Endometrium (tissue), 2 donors: Measurements from ENCODE around the gene ATP11A.
"Not testable (repeated sequence)": the region's sequence is repeated elsewhere in the genome, so short reads cannot be mapped to it uniquely, and the experiment has no call there.

Experiments used
- FAIRE-seq: peaks from 2 replicates; lab custom pipeline; 2012; peaks lifted over from hg19 to GRCh38; lab: Jason Lieb, UNC
- donor health status: control.
- donor health status: control.

Gene ATP11A

DNA sequence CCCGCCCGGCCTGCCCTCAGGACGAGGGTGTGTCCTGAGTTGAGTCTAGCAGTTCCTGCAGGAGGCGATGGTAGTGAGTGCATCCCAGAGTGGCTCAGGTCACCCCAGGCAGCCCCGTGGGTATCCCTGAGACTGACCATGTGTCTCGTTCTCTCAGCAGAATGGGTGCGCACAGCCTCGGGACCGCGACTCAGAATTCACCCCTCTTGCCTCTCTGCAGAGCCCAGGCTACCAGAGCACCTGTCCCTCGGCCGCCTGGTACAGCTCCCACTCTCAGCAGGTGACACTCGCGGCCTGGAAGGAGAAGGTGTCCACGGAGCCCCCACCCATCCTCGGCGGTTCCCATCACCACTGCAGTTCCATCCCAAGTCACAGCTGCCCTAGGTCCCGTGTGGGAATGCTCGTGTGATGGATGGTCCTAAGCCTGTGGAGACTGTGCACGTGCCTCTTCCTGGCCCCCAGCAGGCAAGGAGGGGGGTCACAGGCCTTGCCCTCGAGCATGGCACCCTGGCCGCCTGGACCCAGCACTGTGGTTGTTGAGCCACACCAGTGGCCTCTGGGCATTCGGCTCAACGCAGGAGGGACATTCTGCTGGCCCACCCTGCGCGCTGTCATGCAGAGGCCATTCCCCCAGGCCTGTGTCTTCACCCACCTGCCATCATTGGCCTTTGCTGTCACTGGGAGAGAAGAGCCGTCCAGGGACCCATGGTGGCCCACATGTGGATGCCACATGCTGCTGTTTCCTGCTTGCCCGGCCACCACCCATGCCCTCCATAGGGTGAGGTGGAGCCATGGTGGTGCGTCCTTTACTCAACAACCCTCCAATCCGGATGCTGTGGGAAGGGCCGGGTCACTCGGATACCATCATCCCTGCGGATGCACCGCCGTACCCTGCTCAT is 192.1 kb downstream of the ATP11A start:
- no peak for FAIRE-seq

DNA sequence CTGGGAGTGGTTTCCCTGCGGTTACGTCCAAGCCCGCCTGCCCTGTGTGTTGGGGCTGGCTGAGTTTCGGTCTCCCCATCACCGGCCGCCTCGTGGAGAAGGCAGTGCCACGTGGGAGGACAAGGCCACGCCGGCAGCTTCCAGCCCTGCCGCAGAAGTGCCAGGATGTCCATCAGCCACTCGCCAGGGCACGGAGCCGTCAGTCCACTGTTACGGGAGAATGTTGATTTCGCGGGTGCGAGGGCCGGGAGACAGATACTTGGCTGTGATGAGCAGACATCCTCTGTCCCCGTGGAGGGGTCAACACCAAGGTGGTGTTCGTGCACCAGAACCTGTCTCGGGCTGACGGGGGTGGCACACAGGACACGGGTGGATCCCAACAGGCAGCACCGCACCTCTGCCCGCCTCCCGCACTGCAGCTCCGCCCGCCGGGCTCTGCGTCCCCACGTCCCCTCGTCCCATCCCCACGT is 192.8 kb downstream of the ATP11A start:
- no peak for FAIRE-seq

DNA sequence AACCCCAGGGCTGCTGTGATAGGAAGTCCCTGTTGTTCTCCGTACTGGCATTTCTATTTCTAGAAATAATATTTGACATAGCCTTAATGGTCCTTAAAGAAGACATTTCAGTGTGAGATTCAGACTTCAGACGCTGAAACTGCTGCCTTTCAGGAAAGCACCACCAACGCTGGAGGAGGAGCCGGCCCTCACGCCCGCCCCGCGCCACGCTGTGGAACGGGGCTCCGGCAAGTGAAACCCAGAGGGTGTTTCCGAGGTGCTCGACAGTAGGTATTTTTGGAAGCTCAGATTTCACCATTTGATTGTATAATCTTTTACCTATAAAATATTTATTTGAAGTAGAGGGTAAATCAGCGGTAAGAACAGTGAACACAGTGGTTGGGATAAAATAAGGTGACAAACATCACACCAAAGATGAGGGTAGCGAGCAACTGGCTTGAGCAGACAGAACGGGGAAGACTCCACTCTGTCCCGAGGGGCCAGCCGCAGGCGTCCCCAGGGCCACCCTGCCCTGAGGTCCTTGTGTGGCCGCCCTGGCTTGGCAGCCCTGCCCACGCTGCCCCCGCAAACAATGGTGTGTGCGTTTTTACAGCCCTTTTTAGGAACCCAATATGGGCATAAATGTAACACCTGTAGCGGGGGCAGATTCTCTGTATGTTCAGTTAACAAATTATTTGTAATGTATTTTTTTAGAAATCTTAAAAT is 193.6 kb downstream of the ATP11A start:
- no peak for FAIRE-seq

DNA sequence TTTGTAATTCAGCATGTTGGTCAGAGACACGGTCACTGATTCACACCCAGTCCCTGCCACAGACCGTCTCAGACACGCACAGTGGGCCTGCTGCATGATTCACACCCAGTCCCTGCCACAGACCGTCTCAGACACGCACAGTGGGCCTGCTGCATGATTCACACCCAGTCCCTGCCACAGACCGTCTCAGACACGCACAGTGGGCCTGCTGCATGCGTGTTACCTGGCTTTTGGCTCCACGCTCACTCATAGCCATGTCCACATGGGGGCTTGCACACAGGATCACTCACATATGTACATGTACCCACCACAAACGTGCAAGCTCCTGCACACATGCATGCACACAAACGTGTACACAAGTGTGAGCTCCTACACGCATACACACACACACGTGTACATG is 194.9 kb downstream of the ATP11A start:
- FAIRE-seq: not testable (repeated sequence)

DNA sequence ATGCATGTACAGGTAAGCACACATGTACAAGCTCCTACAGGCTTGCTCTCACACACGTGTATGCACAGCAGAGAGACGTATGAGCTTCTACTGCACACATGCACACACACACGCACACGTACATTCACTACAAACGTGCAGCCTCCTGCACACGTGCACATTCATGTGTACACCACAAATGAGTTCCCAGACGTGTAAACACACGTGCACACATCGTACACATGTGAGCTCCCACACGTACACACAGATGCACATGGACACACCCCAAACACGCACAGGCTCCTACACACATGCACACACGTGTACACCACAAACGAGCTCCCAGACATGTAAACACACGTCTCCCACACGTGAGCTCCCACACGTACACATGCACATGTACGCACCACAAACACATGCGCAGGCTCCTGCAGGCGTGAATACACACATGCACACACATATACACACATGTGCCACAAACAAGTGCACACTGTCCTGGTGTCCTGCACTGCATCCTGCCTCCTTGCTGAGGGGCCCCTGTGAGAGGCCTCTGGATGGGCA is 195.5 kb downstream of the ATP11A start:
- no peak for FAIRE-seq

DNA sequence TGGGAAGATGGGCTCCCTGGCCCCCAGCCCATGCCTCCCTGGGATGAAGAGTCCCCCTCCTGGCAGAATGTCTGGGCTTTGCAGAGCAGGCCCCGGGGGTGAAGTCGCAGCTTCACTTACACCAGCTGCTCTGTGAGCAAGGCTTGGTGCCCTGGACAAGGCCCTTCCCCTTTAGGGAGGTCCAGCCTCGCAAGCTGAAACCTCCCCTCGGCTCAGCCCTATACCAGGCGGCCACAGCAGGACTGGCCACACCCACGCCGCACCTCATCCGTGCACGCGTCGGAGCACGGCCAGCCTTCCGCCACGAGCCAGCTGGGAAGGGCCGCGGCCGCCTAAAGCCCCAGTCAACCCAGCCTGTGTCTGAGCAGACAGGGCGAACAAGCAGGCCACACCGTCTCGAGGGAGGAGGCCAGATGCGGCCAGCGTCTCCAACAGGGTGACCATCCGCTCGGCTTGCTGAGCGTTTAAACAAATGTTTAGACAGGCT is 196.0 kb downstream of the ATP11A start:
- FAIRE-seq: peak; percentile 87

DNA sequence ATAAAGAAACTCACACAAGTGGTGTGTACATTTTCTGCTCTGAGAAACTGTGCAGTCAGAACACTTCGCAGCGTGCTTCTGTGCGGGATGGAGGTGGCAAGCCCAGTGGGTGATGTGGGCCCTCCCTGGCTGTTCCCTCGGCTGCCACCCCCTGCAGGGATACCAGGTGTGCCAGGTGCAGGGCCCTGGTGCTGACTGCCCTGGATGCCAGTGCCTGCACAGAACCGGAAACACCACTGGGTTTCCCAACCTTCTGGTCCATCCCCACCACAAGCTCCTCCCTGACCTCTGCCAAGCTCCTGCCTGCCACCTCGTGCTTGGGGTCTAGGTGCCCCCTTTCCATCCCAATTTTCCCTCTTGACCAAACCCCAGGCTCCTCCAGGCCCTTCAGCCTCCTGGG is 197.3 kb downstream of the ATP11A start:
- no peak for FAIRE-seq

DNA sequence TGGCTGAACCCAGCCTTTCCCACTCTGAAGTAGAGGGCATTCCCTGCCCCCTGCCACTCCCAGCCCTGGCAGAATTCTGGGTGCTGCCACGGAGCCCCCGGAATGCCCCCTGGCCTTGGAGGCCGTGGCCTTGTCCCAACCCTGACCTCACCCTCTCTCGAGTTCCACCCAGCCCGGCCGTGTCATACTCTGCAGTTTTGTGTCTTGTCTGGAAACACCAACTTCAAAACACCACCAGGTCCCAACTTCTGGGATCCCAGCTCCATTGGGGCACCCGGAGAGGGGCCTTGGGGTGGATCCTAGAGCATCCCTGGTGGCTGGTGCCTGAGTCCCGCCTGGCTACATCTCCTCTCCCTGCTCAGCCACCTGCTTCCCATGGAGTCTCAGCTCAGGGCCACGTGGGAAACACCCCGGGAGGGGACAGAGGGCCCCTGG is 197.7 kb downstream of the ATP11A start:
- FAIRE-seq: no peak

DNA sequence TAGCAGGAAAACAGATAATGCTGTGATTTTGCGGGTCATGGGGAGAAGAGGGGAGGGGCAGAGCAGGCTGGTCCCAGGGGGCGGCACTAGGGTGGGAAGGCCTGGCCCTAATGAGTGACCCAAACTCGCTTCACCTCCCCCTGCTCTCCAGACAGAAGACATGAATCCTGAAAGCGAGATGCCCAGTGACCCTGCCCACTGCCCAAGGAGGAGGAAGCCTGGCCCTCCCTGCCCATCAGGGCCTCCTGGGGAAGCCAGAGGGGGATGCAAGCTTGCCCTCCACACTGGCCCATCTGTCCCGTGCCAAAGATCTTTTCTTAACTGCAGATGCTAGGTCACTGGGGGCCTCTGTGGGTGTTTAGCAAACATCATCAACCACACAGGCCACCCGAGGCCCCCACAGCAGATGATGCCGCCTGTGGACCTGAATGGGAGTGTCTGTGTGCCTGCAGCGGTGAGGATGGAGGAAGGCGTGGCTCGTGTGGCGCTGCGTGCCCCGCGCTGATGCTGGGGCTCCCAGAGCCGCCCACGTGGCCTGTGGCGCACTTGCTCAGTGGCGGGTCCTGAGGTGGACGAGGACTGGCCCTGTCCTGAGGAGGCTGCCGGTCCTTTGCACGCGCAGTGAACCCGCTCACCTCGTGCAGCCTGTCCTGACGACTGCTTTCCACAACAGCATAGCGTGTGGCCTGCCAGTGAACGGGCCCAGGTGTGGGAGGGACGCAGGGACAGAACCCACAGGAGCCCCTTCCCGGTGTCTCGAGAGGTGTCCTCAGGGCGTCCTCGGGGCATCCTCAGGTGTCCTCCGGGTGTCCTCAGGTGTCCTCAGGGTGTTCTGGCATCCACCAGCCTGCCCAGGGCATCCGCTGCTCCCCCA is 198.6 kb downstream of the ATP11A start:
- no peak for FAIRE-seq

DNA sequence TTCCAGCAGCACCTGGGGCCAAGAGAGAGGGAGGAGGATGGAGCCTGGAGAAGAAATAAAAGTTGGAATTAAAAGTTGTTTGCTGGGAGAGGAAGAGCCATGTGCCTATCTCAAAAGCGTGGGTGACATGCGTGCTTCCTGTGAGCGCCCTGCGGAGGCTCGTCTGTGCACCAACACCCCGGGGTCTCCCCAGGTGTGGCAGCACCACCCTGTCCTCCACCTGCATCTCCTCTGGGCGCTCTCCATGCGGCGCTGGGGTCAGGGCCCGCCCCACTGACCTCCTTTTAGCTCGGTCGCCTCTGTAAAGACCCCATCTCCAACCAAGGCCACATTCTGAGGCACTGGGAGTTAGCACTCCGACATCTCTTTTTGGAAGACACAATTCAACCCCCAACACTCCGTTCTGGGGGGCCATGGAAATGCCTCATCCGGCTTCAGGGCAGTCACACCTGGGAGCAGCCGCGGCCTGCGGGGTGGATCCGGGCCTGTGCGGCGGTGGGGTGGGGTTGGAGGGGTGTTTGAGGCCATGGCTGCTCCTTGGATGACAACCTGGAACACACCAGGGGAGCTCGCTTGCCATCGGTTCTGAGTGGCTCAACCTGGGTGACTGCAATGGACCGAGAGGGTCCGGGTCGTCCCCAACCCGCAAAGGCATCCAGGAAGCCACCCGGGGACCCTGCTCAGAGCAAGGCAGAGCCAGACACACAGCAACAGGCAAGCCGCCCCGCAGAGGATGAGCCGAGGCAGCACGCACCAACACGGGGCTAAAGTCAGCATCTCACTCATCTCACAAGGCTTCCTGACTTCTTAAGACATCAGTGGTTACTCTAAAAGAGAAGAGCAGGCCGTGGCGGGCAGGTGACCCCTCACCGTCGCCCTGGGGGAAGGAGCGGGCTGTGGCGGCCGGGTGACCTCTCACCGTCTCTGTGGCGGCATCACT is 199.8 kb downstream of the ATP11A start:
- FAIRE-seq: no peak

DNA sequence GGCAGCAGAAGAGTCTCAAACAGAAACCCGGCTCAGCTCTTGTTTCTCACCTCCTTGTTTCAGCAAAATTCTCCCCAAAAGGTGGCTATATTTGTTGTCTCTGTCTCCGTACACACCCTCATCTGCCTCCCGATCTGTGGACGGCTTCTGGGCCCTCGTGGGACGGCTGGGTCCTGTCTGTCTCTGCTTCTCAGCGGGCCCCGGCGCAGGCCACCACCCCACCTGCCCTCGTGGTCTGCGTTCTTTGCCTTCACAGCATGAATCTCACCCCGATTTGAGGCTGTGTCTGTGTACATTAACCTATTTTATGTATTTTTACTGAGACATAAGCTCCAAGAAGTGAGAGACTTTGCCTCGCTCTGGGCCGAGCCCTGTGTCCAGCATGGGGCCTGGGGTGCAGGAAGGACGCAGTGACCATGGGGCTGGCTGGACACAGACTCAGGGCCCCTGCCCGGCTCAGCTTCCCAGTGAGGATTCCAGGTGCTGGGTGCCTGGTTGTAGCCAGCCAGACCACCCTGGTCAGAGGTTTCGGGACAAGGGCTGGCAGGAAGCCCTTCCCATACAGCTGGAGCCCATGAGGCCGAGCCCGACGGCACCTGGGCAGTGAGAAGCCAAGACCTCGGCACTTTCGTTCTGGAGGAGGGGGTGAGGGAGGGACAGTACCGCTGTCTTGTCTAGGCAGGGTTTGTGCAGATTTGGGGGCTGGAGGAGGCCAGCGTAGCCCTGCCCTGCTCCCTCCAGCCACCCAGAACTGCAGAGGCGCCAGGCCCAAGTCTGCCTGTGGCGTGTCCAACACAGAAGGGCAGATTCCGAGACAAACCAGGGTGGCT is 200.7 kb downstream of the ATP11A start:
- no peak for FAIRE-seq

DNA sequence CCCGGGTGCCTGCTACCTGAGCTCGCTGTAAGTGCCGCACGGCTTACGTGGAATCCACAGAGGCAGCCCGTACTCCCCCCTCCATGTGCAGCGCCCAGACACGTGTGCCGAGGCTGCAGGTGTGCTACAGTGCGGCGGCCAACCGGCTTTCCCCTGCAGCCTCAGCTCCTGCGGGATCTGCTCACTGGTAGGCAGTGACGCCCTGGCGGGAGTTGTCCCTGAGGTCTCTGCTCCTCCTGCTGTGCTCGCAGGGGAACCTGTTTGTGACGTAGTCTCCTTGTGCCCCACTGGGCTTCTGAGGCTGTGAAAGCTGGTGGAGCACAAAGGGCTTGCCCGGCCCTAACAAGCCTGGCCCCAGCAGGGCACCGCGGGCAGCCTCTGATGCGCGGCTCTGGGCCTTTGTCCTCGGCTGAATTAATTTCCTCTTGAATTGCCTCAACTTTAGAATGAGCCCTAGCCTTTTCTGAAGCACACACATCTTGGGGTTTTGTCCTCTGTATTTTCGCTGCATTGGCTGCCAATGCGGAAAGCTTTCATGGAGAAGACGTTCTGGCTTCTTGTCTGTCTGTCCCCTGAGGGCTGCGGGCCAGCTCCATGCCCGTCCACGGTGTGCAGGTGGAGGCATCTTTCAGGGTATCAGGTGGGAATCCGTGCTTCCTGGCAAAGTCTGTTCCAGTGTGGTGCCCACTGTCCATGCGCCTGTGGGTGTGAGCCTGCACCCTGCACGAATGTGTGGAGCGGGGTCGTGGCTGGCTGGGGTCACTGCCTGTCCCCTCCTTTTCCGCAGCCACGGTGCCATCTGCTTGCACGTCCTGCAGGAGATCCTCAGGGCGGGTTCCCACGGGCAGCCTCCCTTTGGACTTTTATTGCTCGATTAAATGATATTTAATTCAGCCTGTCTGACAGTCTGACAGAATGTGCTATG is 201.9 kb downstream of the ATP11A start:
- no peak for FAIRE-seq

DNA sequence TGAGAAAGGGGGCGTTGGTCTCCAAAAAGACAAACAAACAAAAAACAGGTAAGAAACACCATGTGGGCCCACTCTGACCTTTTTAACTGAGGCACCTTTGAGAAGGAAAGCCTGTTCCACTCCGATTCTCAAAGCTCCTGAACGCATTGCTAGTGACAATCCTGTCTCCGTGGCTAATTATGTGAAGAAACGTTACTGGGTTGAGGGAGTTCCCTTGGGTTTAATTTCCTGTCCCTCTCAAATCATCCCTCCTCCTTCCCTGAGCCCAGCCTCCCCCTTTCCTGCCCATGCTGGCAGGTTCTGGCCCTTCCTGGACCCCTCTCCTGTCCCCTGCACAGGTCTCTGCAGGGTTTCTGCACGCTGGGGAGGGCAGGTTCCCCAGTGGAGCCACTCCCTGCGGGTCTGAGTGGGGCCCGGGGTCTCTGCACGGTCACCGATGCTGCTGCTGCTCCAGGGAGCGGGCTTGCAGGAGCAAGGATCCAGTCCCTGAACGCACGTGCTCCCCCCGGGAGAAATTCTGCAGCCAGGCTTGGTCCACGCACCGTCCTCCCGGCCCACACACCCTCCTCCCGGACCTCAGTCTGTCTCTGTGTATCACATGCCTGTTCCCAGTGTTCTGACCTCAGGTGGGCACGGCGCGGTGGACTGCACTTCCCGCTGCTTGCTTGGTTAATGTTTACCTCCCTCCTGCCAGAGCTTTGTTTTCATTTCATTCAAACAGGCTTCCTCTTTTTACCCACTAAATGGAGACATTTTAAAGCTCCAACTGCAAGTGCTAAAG is 202.8 kb downstream of the ATP11A start:
- FAIRE-seq: no peak

DNA sequence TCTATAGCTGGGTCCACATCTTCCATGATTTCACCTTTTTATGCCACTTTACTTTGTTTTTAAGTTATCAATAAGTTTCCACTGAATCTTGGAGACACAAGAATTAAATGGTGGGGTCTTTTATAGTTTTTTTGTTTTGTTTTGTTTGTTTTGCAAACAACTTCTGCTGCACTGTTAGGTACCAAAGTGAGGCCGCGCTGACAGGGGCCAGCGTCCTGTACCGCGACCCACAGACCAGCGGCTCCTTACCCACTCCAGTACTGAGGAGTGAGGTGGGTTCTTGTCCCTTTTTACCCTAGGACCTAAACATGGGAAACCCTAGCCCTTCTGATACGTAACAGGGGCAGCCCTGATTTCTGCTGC is 203.3 kb downstream of the ATP11A start:
- FAIRE-seq: no peak

DNA sequence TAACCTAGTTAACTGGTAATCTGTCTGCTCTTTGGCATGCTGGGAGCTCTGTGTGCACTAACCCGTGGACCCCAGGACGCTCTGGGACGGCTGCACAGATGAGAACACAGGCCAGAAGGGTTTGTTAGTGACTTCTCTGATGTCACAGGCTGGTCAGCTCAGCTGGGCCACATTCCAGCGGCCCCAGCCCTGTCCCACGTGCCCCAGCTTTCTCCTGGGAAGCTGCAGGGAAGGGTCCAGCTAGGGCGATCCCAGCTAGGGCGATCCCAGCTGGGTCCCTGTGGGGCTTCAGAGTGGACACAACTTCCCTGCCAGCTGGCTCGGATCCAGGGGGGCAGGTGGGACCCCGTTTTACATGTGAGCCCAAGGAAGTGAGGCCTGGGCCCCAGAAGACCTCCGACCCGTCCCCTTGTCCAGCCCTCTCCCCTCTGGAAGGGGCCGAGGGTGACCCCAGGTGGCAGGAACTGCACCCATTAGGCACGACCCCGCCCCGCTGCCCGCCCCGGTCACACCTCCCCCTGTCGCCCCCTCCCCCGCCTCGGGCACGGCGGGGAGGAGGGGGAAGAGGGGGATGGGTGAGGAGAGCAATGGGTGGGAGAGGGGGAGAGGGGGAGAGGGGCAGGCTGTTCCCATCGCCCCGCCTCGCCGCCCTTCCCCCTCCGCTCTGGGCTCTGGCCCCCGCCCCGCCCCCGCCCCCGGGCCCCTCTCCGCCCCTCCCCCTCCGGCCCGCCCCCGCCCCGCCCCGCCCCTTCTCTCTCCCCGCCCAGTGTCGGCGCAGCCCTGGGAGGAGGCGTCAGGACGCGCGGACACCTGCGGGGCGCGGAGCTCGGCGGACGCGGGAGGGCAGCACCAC is 204.0 kb downstream of the ATP11A start:
- no peak for FAIRE-seq

DNA sequence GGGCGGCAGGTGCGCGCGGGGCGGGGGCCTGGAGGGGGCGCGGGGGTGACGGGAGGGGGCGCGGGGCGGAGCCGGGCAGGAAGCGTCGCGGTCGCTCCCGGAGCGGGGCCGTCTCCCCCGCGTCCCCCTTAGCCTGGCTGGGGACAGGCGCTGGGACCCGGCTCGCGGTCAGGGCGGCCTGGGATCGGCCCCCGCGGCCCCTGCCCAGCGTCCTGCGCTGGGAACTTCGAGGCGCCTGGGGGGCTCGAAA is 204.5 kb downstream of the ATP11A start:
- FAIRE-seq: no peak
